GM19025 (cell line): ENCODE data around the gene TMEM271.
"Not testable (repeated sequence)": the region's sequence is repeated elsewhere in the genome, so short reads cannot be mapped to it uniquely, and the experiment has no call there.

Experiments
- ATAC-seq: cut with Tn5 transposase; IDR thresholded peaks from one replicate; pipeline ENCODE4 v1.9.1; 2021; ENCODE audit warnings: mild to moderate bottlenecking, low read depth, moderate library complexity; ENCODE audit not compliant: unreplicated experiment

TMEM271 gene

GRCh38 chr4:566508-567295 is 9.4 kb downstream of the TMEM271 start:
- ATAC-seq, result no peak

GRCh38 chr4:566035-566434 is 10.1 kb downstream of the TMEM271 start:
- no peak for ATAC-seq

DNA sequence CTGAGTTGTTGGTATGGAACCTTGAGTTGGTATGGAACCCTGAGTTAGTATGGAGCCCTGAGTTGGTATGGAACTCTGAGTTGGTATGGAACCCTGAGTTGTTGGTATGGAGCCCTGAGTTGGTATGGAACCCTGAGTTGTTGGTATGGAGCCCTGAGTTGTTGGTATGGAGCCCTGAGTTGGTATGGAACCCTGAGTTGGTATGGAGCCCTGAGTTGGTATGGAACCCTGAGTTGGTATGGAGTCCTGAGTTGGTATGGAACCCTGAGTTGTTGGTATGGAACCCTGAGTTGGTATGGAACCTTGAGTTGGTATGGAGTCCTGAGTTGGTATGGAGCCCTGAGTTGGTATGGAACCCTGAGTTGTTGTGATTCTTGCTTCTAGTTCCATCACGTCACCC is 10.5 kb downstream of the TMEM271 start:
- ATAC-seq, result not testable (repeated sequence)

GRCh38 chr4:562458-562857 is 13.6 kb downstream of the TMEM271 start:
- not testable (repeated sequence) for ATAC-seq

DNA sequence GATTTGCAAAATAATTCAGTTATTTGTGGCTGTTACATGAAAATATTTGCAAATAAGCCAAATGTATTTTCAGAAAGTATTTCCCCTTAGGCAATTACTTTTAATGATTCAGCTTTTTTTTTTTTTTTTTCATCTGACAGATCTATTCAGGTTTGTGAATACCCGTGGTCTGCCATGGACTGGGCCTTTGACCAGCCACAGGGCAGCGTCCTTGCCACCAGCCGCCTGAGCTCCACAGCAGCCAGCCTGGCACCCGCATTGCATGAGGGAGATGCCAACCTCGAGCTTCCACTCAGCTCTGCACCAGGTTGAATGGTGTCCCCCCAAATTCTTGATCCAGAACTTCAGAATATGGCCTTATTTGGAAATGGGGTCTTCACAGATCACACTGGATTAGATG is 14.7 kb downstream of the TMEM271 start:
- ATAC-seq, result no peak

DNA sequence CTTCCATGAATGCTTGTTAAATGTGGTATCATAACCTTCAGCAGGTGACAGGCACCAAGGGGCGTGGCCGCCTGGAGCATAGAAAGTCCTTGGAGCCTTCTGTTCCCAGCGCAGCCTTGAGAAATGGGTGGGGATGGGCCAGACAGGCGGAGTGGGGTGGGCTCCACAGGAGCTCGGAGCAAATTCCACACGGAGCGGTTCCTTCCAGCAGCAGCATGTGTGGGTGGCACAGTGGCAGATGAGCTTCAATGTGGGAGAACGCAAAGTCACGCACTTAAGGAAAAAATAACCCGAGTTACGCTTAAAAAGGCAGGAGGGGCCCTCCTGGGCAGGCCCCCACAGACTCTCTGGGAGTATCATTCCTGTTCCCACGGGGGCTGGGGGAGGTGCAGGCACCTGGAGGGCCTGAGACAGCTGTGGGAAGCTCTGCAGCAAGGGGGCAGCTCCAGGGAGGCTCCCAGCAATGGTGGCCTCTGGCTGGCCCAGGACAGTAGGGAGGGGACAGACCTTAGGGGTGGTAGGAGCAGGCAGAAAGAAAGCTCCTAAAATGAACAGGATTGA is 15.3 kb downstream of the TMEM271 start:
- ATAC-seq, result no peak

DNA sequence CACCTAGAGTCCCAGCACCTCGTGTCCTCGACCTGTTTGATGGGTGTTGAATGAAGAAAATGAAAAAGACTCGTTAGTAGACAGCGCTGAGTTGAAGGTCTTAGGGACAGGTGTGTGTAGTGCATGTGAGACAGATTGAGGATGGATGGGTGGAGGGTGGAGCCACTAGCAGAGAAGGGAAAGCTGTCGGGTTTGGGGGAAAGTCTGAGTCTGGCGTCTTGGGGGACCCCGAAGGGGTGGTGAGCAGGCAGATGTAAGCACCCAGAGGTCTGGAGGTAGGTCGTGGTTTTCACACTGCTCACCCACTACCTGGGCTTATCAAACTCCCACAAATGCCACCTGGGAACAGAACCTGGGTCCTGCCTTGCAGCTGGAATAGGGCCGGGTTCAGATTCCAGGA is 16.0 kb downstream of the TMEM271 start:
- ATAC-seq, result no peak

GRCh38 chr4:555566-556275 is 20.4 kb downstream of the TMEM271 start:
- ATAC-seq, result no peak

GRCh38 chr4:554793-555320 is 21.2 kb downstream of the TMEM271 start:
- ATAC-seq, result not testable (repeated sequence)

GRCh38 chr4:552019-552418 is 24.1 kb downstream of the TMEM271 start:
- ATAC-seq, result no peak

DNA sequence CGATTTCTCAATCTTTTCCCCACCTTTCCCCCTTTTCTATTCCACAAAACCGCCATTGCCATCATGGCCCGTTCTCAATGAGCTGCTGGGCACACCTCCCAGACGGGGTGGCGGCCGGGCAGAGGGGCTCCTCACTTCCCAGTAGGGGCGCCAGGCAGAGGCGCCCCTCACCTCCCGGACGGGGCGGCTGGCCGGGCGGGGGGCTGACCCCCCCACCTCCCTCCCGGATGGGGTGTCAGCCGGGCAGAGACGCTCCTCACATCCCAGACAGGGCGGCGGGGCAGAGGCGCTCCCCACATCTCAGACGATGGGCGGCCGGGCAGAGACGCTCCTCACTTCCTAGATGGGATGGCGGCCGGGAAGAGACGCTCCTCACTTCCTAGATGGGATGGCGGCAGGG is 25.8 kb downstream of the TMEM271 start:
- not testable (repeated sequence) for ATAC-seq

GRCh38 chr4:548976-549375 is 27.1 kb downstream of the TMEM271 start:
- no peak for ATAC-seq

DNA sequence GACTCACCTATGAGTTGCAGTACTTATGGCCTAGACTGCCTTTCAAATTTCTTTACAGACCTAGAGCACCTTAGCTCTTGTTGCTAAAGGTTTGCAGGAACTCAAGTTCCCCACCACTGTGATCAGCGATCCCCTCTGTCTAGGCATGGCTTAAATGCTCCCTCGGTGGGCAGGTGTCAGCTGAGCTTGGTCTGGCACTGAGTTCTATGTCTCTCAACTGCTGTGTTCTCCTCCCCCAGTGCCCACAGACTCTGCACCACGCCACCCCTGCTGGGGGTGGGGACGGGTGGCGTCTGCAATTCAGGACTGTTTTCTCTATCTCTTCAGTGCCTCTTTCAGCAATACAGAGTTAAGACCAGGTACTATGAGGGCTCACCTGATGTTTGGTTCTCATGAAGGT is 30.5 kb downstream of the TMEM271 start:
- ATAC-seq, result no peak

- no peak for ATAC-seq
These were observed 31.5 kb downstream of the TMEM271 start for GRCh38 chr4:544386-545105.

DNA sequence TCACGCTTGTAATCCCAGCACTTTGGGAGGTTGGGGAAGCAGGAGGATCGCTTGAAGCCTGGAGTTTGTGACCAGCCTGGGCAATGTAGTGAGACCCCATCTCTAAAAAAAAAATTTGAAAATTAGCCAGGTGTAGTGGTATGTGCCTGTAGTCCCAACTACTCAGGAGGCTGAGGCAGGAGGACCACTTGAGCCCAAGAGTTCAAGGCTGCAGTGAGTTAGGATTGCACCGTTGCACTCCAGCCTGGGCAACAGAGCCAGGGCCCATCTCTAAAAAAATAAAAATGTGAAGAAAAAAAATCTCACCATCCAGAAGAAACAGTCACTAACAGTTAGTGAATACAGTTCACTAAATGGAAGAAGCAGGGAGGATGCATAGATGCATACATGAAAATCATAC is 34.8 kb downstream of the TMEM271 start:
- no peak for ATAC-seq

DNA sequence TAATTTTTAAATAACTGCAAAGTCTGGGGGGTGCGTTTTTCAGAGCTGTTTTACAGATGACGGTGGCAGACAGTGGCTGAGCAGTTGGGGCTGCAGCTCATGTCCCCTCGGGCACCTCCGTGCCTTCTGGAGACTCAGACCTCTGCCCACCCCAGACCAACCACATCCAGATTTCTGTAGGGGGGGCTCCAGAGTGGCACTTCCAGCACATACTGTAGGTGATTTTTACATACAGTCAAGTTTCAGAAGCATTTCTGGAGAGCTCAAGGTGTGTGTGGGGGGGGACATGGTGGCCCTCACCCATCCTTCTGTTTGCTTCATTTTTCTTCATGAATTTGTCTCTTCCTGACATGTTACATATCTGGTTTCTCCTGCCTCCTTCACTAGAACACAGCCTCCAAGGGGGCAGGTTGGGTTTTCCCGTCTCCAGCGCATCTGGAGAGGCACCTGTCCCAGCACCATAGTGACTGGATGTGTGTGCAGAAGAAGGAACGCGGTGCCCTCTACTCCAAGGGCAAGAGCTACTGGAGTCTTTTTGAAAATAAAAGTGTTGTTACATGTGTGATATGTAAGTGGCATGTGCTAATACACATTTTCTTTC is 37.5 kb downstream of the TMEM271 start:
- no peak for ATAC-seq

- no peak for ATAC-seq
These were observed 38.4 kb downstream of the TMEM271 start for GRCh38 chr4:537436-538264.

DNA sequence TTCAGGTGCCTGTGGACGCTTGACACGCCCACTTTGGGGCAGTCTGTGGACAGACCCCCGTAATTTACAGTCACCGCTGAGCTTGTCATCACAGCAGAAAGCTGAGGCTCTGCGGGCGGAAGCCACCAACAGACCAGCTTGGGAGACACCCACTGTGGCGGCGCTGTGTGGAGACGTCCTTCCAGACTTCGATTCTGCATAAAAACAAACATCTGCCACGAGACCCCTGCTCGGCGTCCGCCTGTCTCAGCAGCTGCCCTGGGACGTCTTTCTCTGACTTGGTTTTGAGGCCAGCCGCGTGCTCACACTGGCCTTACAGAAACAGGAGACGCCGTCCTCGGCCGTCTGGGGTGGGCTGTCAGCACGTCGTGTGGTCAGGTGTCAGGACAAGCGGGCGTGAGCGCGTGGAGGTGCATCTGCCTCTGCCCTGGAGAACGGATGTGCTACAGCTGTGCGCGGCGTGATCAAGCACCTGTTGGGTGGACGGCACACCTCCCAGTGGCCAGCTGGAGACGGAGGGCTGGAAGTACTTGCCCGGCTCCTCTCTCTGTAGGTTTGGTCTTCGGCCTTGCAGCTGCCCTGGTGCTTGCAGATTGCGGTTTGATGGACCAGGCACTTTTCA is 39.6 kb downstream of the TMEM271 start:
- ATAC-seq, result no peak

GRCh38 chr4:535924-536281 is 40.2 kb downstream of the TMEM271 start:
- no peak for ATAC-seq
